ENCODE results near the gene CALML4. TPM values are rescaled to one million over a fixed set of nuclear protein-coding genes. Genes with fewer than 3 reads are reported as not detected.

CALML4 gene
- total RNA-seq, 4 donors from 2014 or later: 5.5 to 9.2 (median 7.3) TPM

- TF ChIP-seq, protein P1, sequence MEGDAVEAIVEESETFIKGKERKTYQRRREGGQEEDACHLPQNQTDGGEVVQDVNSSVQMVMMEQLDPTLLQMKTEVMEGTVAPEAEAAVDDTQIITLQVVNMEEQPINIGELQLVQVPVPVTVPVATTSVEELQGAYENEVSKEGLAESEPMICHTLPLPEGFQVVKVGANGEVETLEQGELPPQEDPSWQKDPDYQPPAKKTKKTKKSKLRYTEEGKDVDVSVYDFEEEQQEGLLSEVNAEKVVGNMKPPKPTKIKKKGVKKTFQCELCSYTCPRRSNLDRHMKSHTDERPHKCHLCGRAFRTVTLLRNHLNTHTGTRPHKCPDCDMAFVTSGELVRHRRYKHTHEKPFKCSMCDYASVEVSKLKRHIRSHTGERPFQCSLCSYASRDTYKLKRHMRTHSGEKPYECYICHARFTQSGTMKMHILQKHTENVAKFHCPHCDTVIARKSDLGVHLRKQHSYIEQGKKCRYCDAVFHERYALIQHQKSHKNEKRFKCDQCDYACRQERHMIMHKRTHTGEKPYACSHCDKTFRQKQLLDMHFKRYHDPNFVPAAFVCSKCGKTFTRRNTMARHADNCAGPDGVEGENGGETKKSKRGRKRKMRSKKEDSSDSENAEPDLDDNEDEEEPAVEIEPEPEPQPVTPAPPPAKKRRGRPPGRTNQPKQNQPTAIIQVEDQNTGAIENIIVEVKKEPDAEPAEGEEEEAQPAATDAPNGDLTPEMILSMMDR (IDR thresholded peaks at IDR 0.05; ENCODE audit: low read depth): no peak
These were observed 47.0 kb downstream of the CALML4 start for GRCh38 chr15:68158046-68158628.

GRCh38 chr15:68157074-68157473 lies 48.1 kb downstream of the CALML4 start:
- TF ChIP-seq, protein P1 (IDR thresholded peaks at IDR 0.05; ENCODE audit: low read depth): no peak

DNA sequence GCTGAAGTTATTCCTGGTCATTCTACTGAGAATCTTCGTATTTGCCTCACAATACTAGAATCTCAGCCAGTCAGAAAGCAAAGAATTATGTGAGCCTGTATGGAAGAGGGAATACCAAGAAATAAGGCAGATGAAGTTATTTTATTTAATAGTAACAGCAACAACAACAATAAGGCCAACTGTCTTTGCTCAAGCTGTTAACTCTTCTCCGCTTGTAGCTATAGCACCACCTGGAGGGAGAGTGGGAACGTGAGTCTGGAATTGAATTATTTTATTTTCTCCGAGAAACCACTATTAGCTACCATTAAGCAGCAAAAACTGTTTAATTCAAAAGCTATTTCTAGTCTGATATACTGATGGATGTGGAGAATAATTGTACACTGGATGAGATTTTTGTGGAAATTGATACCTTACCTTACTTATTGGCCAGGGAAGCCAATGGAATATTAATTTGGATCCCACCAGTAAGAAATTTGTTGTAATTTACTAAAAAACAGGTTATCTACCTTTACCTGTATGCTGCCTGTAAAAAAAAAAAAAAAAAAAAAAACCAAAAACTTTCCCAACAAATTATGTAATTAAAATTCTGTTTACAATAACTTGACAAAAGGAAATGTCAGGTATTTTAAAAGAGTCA lies 50.1 kb downstream of the CALML4 start:
- TF ChIP-seq, protein P1 (IDR thresholded peaks at IDR 0.05; ENCODE audit: low read depth): no peak

DNA sequence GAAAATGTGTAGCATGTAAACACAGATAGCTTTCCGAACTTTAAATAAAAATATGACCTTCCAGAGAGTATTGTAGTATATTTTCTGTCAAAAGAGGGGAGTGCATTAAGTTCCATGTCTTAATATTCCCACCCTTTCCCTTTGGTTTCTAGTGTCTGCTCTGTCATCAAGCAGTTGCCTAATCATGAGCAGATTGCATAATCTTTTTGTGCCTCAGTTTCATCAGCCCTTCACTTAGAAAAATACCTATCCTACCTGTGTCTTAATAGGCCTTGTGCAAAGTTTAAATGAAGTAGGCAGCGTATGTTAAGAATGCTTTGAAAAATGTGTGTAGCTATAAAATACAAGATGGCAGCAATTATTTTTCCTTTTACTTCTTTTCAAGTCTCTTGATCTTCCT lies 52.8 kb downstream of the CALML4 start:
- TF ChIP-seq, protein P1 (IDR thresholded peaks at IDR 0.05; ENCODE audit: low read depth): no peak

DNA sequence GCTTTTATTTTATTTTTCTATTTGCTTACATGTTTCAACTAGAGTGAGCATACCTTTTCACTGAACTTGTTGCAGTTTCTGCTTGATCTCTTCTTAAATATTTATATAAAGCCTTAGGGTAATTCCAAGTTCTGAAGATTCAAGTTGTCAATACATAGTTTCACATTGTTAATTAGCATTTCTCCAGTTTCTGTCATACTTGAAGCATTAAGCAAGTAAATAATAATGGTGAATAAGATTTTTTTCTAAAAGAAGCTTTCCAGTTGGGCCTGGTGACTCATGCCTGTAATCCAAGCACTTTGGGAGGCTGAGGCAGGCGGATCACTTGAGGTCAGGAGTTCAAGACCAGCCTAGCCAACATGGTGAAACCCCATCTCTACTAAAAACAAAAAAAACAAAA lies 53.9 kb downstream of the CALML4 start:
- TF ChIP-seq, protein P1 (IDR thresholded peaks at IDR 0.05; ENCODE audit: low read depth): no peak

- TF ChIP-seq, protein P1 (IDR thresholded peaks at IDR 0.05; ENCODE audit: low read depth): no peak
These were observed 54.9 kb downstream of the CALML4 start for GRCh38 chr15:68150187-68150586.

- TF ChIP-seq, protein P1 (IDR thresholded peaks at IDR 0.05; ENCODE audit: low read depth): no peak
These were observed 56.1 kb downstream of the CALML4 start for GRCh38 chr15:68149059-68149458.
